Measurements from ENCODE around the gene LINC01488. TPM values are rescaled to one million over a fixed set of nuclear protein-coding genes. Genes with fewer than 3 reads are reported as not detected.

The LINC01488 gene
- total RNA-seq, 1 experiment from 2014 or later: not detected

- H3K27me3 ChIP-seq (ENCODE audit: insufficient read depth, low read depth): peaks cover 31% of the 10 kb centered on the region
- TF ChIP-seq EZH2 (IDR thresholded peaks at IDR 0.05; ENCODE audit: low read depth) (no peak), CTCF (conservative IDR thresholded peaks at IDR 0.05) (no peak)
- H3K4me1 ChIP-seq (replicated peaks; ENCODE audit: insufficient read depth): no peaks in the 10 kb centered on the region
- CTCF ChIA-PET: no interaction called here
- no peak for DNase-seq
- no TSS peak for BruUV-seq (replicated peaks)
- no peaks in the 10 kb centered on the region for H3K9me3 ChIP-seq (ENCODE audit: insufficient read depth, low read depth)
- no peaks in the 10 kb centered on the region for H3K79me2 ChIP-seq (ENCODE audit: low read depth)
- no peaks in the 10 kb centered on the region for H3K36me3 ChIP-seq (ENCODE audit: low read depth)
- no peaks in the 10 kb centered on the region for H4K20me1 ChIP-seq (ENCODE audit: insufficient read depth)
- intact Hi-C loops (cut with micrococcal nuclease; ENCODE audit: unreplicated experiment): no loop called here
- H2AFZ ChIP-seq: no peak overlapping the region
- POLR2A ChIA-PET (ENCODE audit: unreplicated experiment): no interaction called here
- no peak overlapping the region for H3K27ac ChIP-seq
- no peak overlapping the region for H3K4me3 ChIP-seq
- H3K9me2 ChIP-seq (ENCODE audit: insufficient read depth): no peaks in the 10 kb centered on the region
- H3F3A ChIP-seq (ENCODE audit: insufficient read depth, low read depth): no peaks in the 10 kb centered on the region
- no peak overlapping the region for H3K4me2 ChIP-seq
Measured at GRCh38 chr11:69531071-69531716, 49.7 kb downstream of the LINC01488 start.

GRCh38 chr11:69531717-69532088, 50.2 kb downstream of the LINC01488 start:
- Histone ChIP-seq H3K9me2 (ENCODE audit: insufficient read depth) (no peaks in the 10 kb centered on the region), H3K36me3 (ENCODE audit: low read depth) (no peaks in the 10 kb centered on the region), H3K27me3 (ENCODE audit: insufficient read depth, low read depth) (peaks cover 31% of the 10 kb centered on the region), H3K27ac (no peak overlapping the region), H3F3A (ENCODE audit: insufficient read depth, low read depth) (no peaks in the 10 kb centered on the region), H3K9me3 (ENCODE audit: insufficient read depth, low read depth) (no peaks in the 10 kb centered on the region), H2AFZ (no peak overlapping the region), H3K4me2 (no peak overlapping the region), H3K4me3 (no peak overlapping the region), H3K79me2 (ENCODE audit: low read depth) (no peaks in the 10 kb centered on the region), H4K20me1 (ENCODE audit: insufficient read depth) (no peaks in the 10 kb centered on the region), H3K4me1 (replicated peaks; ENCODE audit: insufficient read depth) (no peaks in the 10 kb centered on the region)
- ChIA-PET CTCF (no interaction called here), POLR2A (ENCODE audit: unreplicated experiment) (interaction anchor here (0.5 kb wide), 1 partner anchor 238 kb away, joined by 5 read pairs; the partner anchor contains the start of gene MYEOV)
- no TSS peak for BruUV-seq (replicated peaks)
- intact Hi-C loops (cut with micrococcal nuclease; ENCODE audit: unreplicated experiment): no loop called here
- TF ChIP-seq CTCF (conservative IDR thresholded peaks at IDR 0.05) (no peak), EZH2 (IDR thresholded peaks at IDR 0.05; ENCODE audit: low read depth) (no peak)
- no peak for DNase-seq

GRCh38 chr11:69533296-69534165, 52.1 kb downstream of the LINC01488 start:
- intact Hi-C loops (cut with micrococcal nuclease; ENCODE audit: unreplicated experiment): no loop called here
- H3K9me3 ChIP-seq (ENCODE audit: insufficient read depth, low read depth): no peaks in the 10 kb centered on the region
- H3K9me2 ChIP-seq (ENCODE audit: insufficient read depth): no peaks in the 10 kb centered on the region
- TF ChIP-seq CTCF (conservative IDR thresholded peaks at IDR 0.05) (no peak), EZH2 (IDR thresholded peaks at IDR 0.05; ENCODE audit: low read depth) (no peak)
- H3K4me1 ChIP-seq (replicated peaks; ENCODE audit: insufficient read depth): no peaks in the 10 kb centered on the region
- H3K4me3 ChIP-seq: no peak overlapping the region
- no peaks in the 10 kb centered on the region for H3K79me2 ChIP-seq (ENCODE audit: low read depth)
- no TSS peak for BruUV-seq (replicated peaks)
- H3F3A ChIP-seq (ENCODE audit: insufficient read depth, low read depth): no peaks in the 10 kb centered on the region
- peaks cover 31% of the 10 kb centered on the region for H3K27me3 ChIP-seq (ENCODE audit: insufficient read depth, low read depth)
- no peaks in the 10 kb centered on the region for H3K36me3 ChIP-seq (ENCODE audit: low read depth)
- no peaks in the 10 kb centered on the region for H4K20me1 ChIP-seq (ENCODE audit: insufficient read depth)
- no peak overlapping the region for H3K27ac ChIP-seq
- POLR2A ChIA-PET (ENCODE audit: unreplicated experiment): no interaction called here
- no peak for DNase-seq
- no peak overlapping the region for H3K4me2 ChIP-seq
- no peak overlapping the region for H2AFZ ChIP-seq
- CTCF ChIA-PET: no interaction called here

All from PC-9 (cell line).